K562 (cell line): ENCODE results near the gene GRIA3.

Experiments used
- MAFF ChIP-seq: IDR thresholded peaks from 2 replicates; pipeline ENCODE4 v1.6.1; 2012; ENCODE audit warnings: low read length, improper control_type of control experiment
- POLR2AphosphoS5 ChIP-seq: IDR thresholded peaks from 2 replicates; pipeline ENCODE4 v1.6.1; 2011; ENCODE audit warnings: mild to moderate bottlenecking, low read depth, low read length, moderate library complexity; ENCODE audit not compliant: control insufficient read depth, insufficient read depth
- TF ChIP-seq, protein P1 (sequence below), 3 experiments: IDR thresholded peaks in 2 of 3; conservative IDR thresholded peaks in 1 of 3; 2 replicates each; pipeline ENCODE4 v1.5.1; 2011 to 2012; ENCODE audit warnings: low read length in 3 of 3, mild to moderate bottlenecking in 3 of 3, control low read depth in 2 of 3, improper control_type of control experiment in 1 of 3, inconsistent platforms in 1 of 3, low read depth in 1 of 3, mixed read lengths in 1 of 3, moderate library complexity in 1 of 3; ENCODE audit not compliant: insufficient read depth in 2 of 3
- TF ChIP-seq, protein P2 (sequence below): fragments of 450-650 bp; IDR thresholded peaks from 2 replicates; pipeline ENCODE4 v1.6.1; 2016; ENCODE audit warnings: low read depth, mild to moderate bottlenecking, moderate library complexity

DNA sequence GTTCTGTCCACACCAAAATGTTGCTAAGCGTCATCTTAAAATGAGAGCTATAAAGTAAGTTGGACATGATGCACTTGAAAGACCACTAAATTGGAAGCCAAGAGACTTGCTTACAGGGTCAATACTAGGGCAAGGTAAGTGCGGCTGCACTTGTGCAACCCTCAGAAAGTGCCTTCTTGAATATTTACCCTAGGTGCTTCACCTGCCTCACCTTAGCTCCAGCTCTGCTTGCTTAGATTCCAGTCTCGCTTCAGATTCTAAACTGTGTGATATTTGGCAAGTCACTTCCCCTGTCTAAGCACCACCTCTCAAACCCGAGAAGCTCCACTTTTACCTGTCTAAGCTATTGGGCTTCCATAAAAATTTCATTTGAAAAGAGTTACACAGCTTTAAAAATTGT is 136.5 kb downstream of the GRIA3 start:
- TF ChIP-seq, protein P1, sequence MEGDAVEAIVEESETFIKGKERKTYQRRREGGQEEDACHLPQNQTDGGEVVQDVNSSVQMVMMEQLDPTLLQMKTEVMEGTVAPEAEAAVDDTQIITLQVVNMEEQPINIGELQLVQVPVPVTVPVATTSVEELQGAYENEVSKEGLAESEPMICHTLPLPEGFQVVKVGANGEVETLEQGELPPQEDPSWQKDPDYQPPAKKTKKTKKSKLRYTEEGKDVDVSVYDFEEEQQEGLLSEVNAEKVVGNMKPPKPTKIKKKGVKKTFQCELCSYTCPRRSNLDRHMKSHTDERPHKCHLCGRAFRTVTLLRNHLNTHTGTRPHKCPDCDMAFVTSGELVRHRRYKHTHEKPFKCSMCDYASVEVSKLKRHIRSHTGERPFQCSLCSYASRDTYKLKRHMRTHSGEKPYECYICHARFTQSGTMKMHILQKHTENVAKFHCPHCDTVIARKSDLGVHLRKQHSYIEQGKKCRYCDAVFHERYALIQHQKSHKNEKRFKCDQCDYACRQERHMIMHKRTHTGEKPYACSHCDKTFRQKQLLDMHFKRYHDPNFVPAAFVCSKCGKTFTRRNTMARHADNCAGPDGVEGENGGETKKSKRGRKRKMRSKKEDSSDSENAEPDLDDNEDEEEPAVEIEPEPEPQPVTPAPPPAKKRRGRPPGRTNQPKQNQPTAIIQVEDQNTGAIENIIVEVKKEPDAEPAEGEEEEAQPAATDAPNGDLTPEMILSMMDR (IDR thresholded peaks at IDR 0.05 in 2 of 3, conservative IDR thresholded peaks at IDR 0.05 in 1 of 3; ENCODE audit: insufficient read depth in 2 of 3, low read depth in 1 of 3, low read length in 3 of 3): no peak
- TF ChIP-seq MAFF (no peak), POLR2AphosphoS5 (no peak)
- TF ChIP-seq, protein P2, sequence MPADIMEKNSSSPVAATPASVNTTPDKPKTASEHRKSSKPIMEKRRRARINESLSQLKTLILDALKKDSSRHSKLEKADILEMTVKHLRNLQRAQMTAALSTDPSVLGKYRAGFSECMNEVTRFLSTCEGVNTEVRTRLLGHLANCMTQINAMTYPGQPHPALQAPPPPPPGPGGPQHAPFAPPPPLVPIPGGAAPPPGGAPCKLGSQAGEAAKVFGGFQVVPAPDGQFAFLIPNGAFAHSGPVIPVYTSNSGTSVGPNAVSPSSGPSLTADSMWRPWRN: no peak
